Effector CD8-positive, alpha-beta T cell (primary cell): ENCODE measurements around the gene TNS1.

Experiments used
- DNase-seq: peaks from one replicate; lab custom pipeline; 2025; lab: John Stamatoyannopoulos, UW

TNS1 gene

GRCh38 chr2:217980036-217980435 is 22.8 kb downstream of the TNS1 start:
- no peak for DNase-seq

DNA sequence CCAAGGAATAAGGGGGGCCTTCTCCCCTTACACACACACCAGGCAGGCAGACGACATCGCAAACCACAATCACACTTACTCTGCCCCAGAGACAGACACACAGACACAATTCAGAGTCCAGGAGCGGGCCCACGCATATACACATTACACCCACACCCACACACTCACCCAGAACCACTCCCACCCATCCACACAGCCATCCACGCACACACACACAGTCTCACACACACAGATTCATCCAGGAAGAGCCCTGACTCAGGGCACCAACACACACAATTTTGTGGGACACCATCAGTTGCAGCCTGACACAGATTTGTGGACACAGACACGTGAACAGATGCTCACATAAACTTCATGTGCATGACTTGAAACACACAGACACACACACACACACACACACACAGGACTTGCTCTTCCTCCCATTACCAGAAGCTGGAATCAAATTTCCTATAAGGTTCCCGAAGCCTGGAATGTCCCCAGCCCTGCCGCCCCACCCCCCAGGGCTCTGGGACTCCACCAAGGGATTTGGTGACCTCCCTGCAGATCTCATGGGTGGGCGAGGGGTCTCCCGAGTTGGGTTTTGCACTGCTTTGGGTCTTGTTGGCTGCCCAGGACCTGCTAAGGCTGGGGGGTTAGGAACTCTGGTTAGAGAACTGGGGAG is 23.5 kb downstream of the TNS1 start:
- DNase-seq: no peak

- no peak for DNase-seq
Measured at GRCh38 chr2:217978536-217979150, 24.2 kb downstream of the TNS1 start.

DNA sequence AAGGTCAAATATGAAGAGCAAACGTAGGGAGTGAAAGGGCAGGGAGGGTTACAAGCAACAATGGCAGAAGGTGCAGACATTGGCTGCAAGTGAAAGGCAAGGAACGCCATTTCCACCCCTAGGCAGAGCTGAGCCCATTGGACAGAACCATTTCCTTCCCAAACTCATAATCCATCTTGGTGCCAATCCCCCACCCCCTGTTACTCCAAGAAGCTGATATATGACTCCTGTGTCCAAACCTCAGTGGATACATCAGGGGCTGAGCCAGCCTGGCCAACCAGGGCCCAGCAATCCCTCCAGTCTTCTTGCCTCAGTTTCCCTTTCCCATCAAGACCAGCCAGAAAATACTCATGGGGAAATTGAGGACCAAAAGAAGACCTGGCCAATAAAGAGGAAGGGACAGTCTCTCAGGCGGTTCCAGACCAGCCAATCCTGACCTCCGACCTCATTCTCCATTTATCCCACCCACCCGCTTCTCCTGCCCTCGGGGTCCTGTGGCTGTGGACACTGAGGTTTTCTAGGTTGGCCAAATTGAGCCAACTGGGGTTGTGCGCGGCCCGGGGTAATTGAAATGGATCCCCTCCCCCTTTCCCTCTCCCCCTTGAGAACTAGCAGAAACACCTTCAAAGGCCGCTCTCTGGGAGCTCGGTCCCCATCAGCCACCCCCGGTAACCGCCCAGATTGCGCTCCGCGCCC is 24.8 kb downstream of the TNS1 start:
- no peak for DNase-seq

DNA sequence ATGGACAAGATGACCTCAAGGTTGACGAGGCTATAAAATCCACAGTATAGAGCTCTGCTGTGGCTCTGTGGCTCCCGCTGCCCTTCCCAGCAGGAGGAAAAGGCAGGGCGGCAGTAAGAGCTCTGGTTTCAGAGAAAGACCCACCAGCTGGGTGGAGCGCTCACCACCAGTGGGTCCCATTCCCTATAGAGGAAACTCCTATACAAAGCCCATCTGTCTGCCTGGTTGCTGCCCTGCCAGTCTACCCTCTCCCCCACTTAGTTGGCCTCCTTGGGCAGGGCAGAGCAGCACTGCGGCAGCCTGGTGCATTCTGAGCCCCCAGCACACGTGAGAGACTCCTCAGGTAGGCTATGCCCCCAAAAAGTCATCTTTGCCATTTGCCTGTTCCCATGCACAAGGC is 26.5 kb downstream of the TNS1 start:
- no peak for DNase-seq

DNA sequence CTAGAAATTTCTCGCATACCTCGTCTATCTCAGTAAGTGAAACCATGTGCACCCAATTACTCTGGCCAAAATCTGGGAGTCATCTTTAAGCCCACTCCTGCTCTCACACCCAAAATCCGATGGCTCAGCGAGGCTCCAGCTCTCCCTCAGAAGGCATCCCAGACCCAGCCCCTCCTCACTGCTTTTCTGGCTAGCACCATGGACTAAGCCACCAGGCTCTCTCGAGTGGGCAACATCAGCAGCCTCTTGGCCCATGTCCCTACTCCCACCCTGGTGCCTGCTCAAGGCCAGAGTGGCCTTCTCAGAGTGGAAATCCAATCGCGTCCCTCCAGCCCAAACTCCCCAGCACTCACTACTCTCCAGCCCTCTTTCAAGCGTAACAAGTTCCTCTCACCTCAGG is 27.2 kb downstream of the TNS1 start:
- DNase-seq: no peak

DNA sequence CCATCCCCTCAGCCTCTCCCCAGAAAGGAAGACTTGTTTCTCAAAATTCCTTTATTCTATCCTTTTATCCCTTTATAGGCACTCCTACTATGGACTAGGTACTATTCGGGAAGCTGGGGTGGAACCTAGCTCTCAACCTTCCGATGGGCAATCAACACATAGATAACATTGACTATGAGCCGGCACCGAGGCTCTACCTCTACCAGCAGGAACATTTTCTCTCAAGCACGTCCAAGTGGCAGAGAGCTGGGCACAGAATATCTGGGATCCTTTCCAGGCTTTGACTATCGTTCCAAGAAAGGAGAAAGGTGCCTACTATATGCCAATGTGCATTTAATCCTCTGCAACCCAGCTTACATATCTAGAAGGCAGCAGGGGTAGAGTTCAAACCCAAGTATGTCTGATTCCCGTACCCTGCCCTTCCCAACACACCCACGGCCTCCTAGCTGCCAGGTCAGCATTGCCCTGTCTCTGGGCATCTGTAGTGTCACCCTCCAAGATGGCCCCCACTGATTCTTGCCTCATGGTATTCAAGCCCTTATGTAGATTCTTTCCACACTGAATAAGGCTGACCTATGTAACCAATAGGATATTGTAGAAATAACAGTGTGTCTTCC is 28.3 kb downstream of the TNS1 start:
- DNase-seq: no peak

GRCh38 chr2:217973008-217973787 is 29.6 kb downstream of the TNS1 start:
- DNase-seq: no peak

DNA sequence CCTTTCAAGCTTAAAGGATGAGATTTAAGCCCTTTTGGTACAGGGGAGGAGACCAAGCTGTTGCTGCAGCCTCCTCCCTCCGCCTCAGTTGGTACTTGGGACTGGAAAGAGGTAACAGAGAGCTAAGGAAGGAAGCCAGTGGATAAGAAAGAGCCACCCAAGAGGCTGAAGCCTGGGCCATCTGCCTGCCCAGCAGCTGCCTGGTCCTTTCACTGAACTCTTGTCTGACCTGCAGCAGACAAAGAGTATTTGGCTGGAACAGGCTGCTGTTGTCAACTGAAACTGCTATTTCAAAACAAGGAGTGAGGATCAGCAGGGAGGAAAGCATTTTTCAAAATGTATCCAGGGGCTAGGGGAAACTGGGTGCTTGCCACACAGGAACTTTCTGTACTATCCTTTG is 30.3 kb downstream of the TNS1 start:
- no peak for DNase-seq

GRCh38 chr2:217972037-217972436 is 30.8 kb downstream of the TNS1 start:
- no peak for DNase-seq

GRCh38 chr2:217971166-217971565 is 31.6 kb downstream of the TNS1 start:
- DNase-seq: no peak

GRCh38 chr2:217970206-217970605 is 32.6 kb downstream of the TNS1 start:
- no peak for DNase-seq

- no peak for DNase-seq
Measured at GRCh38 chr2:217969588-217969987, 33.2 kb downstream of the TNS1 start.

DNA sequence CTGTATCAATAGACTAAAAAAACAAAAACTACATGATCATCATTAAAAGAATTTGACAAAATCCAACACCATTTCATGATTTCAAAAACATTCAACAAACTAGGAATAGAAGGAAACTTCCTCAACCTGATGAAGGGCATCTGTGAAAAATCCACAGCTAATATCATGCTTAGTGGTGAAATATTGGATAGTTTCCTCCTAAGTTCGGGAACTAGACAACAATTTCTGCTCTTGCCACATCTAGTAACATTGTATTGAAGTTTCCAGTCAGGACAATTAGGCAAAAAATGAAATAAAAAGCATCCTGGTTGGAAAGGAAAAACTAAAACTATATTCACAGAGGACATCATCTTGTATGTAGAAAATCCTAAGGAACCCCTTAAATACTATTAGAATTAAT is 34.8 kb downstream of the TNS1 start:
- no peak for DNase-seq

GRCh38 chr2:217966423-217967070 is 36.2 kb downstream of the TNS1 start:
- no peak for DNase-seq

GRCh38 chr2:217964275-217965161 is 38.3 kb downstream of the TNS1 start:
- DNase-seq: no peak

- no peak for DNase-seq
Measured at GRCh38 chr2:217960351-217960750, 42.4 kb downstream of the TNS1 start.

DNA sequence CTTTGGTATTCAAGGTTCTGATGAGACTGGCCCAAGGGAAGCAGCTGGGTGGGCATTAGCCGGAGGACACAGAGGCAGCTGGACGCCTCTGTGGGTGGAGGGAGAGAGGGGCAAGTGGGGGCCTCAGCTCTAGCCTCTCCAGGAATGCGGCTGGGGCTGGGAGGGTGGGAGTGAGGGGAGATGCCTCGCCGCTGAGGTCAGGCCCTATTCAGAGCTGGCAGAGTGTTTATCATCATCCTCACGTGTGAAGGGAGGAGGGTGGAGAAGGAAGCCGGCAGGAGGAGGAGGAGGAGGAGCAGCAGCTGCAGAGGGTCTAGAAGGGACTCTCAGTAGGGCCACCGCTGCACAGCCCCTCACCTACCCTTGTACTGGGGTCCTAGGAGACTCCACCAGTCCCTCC is 43.1 kb downstream of the TNS1 start:
- DNase-seq: no peak

DNA sequence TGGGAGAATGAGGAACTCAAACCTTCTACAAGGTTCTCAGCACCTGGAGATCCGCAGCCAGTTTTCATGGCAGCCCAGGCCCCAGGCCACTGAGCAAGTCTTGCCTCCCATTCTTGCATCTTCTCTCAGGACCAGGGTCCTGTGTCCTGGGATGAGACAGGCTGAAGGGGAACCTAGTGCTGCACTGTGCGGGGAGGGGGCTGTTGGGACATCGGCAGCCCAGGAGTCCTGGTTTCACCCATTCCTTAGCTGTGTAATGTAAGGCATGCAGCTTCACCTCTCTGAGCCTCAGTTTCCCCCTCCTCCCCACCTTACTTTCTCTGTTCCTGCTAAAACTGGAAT is 43.9 kb downstream of the TNS1 start:
- DNase-seq: no peak

GRCh38 chr2:217958206-217958883 is 44.5 kb downstream of the TNS1 start:
- DNase-seq: no peak
